Measurements from ENCODE around the gene SLC16A14. TPM values are rescaled to one million over a fixed set of nuclear protein-coding genes. Genes with fewer than 3 reads are reported as not detected.

The SLC16A14 gene
- total and polyA plus RNA-seq, 10 of the 15 experiments (the other 5 are each of a cell fraction or from before 2014, with no cell fraction given), result 0.87 to 6.4 (median 4.1) TPM; not detected in 1

DNA sequence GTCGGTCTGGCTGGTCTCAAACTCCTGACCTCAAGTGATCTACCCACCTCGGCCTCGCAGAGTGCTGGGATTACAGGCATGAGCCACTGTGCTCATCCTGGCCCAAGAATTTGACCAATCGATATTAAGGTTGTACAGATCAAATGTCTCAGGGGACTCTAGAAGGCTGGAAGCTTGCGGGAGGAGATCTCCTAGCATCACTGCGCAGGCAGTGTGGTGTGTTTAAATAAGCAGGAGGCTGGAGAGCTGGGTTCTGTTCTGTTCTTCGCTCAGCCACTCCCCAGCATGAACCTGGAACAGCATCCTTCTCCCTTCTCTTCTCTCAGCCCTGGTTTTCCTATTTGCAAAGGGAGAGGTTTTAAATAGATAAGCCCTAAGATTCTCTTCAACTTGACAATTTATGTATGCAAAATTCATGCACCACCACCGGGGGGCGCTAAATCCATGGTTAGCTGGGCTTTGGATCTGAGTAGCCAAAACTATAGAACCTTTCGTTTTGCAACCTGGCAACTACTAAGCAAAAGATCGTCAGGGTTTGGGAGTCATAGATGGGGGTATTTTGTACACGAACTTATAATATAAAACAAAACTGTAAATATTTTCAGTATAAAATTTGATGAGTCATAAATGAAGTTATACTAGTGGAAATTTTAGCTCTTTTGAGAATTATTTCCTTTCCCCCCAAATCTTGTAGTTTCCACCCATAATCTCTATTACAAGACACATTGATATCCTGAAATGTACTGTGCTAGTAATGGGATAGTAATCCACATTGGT lies 60.6 kb downstream of the SLC16A14 start:
- Histone ChIP-seq H3K9me3 (replicated peaks; ENCODE audit: control insufficient read depth, insufficient read depth, low read length) (no peaks in the 10 kb centered on the region), H3K36me3 (ENCODE audit: control insufficient read depth in 2 of 2, insufficient read depth in 2 of 2, low read length in 1 of 2) (no peaks in the 10 kb centered on the region), H3K79me2 (ENCODE audit: control insufficient read depth, insufficient read depth, low read length) (no peaks in the 10 kb centered on the region), H3K9ac (ENCODE audit: control insufficient read depth, insufficient read depth, low read length) (no peak overlapping the region), H4K20me1 (ENCODE audit: control insufficient read depth, insufficient read depth) (no peaks in the 10 kb centered on the region), H3K4me2 (ENCODE audit: control insufficient read depth, insufficient read depth) (no peak overlapping the region), H3K4me1 (ENCODE audit: control insufficient read depth, insufficient read depth, low read length) (no peaks in the 10 kb centered on the region), H3K4me3 (no peak overlapping the region), H3K27me3 (replicated peaks in 1 of 2; ENCODE audit: control insufficient read depth in 2 of 2, insufficient read depth in 2 of 2, low read length in 1 of 2) (no peaks in the 10 kb centered on the region), H3K27ac (ENCODE audit: control insufficient read depth, insufficient read depth) (no peak overlapping the region), H2AFZ (ENCODE audit: control insufficient read depth, low read depth, low read length) (peak overlapping the region; percentile 5; the same call in 1 of the 2 replicates)
- DNase-seq (ENCODE audit: low read depth, low spot score) (peak; percentile 26), FAIRE-seq (peak; percentile 70), ATAC-seq (peak; percentile 88)
- ChIA-PET RAD21 (ENCODE audit: unreplicated experiment) (interaction anchor here (0.6 to 2.0 kb wide), 18 partner anchors 9 to 1241 kb away, joined by 3 to 15 read pairs (median 4); no protein-coding TSS in a partner anchor), SMC1A (ENCODE audit: uncharacterized antibody, unreplicated experiment) (interaction anchor here (0.5 to 4.9 kb wide), 22 partner anchors 14 to 816 kb away, joined by 3 to 32 read pairs (median 4); no protein-coding TSS in a partner anchor), POLR2A (interaction anchor here (0.6 kb wide), 1 partner anchor 54 kb away, joined by 7 read pairs; no protein-coding TSS in a partner anchor), CTCF (interaction anchor here (0.6 to 3.9 kb wide), 36 partner anchors 8 to 1386 kb away, joined by 3 to 60 read pairs (median 4); partner anchors contain the start of genes SLC16A14 and SP140L)
- in situ Hi-C loops (cut with MboI), result loop anchor here (5.0 to 10.0 kb wide), 3 partner anchors 154 to 797 kb away; no protein-coding TSS in a partner anchor
- intact Hi-C loops (cut with micrococcal nuclease; ENCODE audit: unreplicated experiment), result loop anchor here (1.0 to 10.0 kb wide), 6 partner anchors 59 to 804 kb away; partner anchors contain the start of gene SLC16A14
- TF ChIP-seq SMC3 (IDR thresholded peaks at IDR 0.05; ENCODE audit: borderline replicate concordance, low read length) (peak; percentile 82), SIN3A (IDR thresholded peaks at IDR 0.05; ENCODE audit: low read depth, low read length) (no peak), YY1 (IDR thresholded peaks at IDR 0.05; ENCODE audit: low read depth, low read length) (0 out of 2 replicates have a peak, but pooled peaks have one; percentile 51), BRCA1 (IDR thresholded peaks at IDR 0.05; ENCODE audit: low read depth, low read length) (no peak), RAD21 (IDR thresholded peaks at IDR 0.05; ENCODE audit: insufficient read depth, low read depth, low read length) (peak; percentile 98), NR2F1 (conservative IDR thresholded peaks at IDR 0.05) (no peak), FOXM1 (IDR thresholded peaks at IDR 0.05; ENCODE audit: low read depth, low read length) (peak; percentile 20; the same call in 1 of the 2 replicates), RB1 (IDR thresholded peaks at IDR 0.05; ENCODE audit: borderline replicate concordance) (peak; percentile 45; the same call in 1 of the 2 replicates), POU2F2 (IDR thresholded peaks at IDR 0.05; ENCODE audit: borderline replicate concordance, low read depth, low read length) (peak; percentile 90), SIX5 (IDR thresholded peaks at IDR 0.05; ENCODE audit: low read depth, low read length, severe bottlenecking) (no peak), ZNF207 (IDR thresholded peaks at IDR 0.05; ENCODE audit: borderline replicate concordance) (no peak)
- TF ChIP-seq, protein P1, sequence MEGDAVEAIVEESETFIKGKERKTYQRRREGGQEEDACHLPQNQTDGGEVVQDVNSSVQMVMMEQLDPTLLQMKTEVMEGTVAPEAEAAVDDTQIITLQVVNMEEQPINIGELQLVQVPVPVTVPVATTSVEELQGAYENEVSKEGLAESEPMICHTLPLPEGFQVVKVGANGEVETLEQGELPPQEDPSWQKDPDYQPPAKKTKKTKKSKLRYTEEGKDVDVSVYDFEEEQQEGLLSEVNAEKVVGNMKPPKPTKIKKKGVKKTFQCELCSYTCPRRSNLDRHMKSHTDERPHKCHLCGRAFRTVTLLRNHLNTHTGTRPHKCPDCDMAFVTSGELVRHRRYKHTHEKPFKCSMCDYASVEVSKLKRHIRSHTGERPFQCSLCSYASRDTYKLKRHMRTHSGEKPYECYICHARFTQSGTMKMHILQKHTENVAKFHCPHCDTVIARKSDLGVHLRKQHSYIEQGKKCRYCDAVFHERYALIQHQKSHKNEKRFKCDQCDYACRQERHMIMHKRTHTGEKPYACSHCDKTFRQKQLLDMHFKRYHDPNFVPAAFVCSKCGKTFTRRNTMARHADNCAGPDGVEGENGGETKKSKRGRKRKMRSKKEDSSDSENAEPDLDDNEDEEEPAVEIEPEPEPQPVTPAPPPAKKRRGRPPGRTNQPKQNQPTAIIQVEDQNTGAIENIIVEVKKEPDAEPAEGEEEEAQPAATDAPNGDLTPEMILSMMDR (IDR thresholded peaks at IDR 0.05 in 2 of 3, conservative IDR thresholded peaks at IDR 0.05 in 1 of 3; ENCODE audit: control insufficient read depth in 2 of 3, extremely low read depth in 1 of 3, insufficient read depth in 1 of 3, low read depth in 3 of 3, low read length in 3 of 3), result peak; percentile 80 to 84 (median 80)
- BruUV-seq (replicated peaks), result no TSS peak
- 41% methylated on average over 12 of the region's 12 CpGs for WGBS (ENCODE audit: insufficient coverage, insufficient replicate concordance, low lambda C conversion rate, missing lambda C conversion rate)

Data from GM12878 (cell line).